Heart right ventricle (tissue), 16 donors: ENCODE measurements around the gene CDK16. TPM values are rescaled to one million over a fixed set of nuclear protein-coding genes. Genes with fewer than 3 reads are reported as not detected.

Experiments used
- ATAC-seq, 8 donors: fragments of 200-7000 bp; cut with Tn5 transposase; one replicate each; pipeline ENCODE4 v1.9.1; 2020; ENCODE audit warnings: mild to moderate bottlenecking in 8 of 8, moderate library complexity in 8 of 8, moderate number of reproducible peaks in 1 of 8
- DNase-seq, 2 donors: peaks; one replicate each; pipeline ENCODE4 v3.0.0-alpha.2; 2020
- H3K27ac ChIP-seq, 10 donors: fragments of 200-600 bp; sonication (generic) in 2 of 10; one replicate each; pipeline versions ENCODE4 v1.5.0 to v1.8.0; 2020 to 2022; ENCODE audit warnings: mild to moderate bottlenecking in 3 of 10
- H3K27me3 ChIP-seq, 7 donors: fragments of 200-600 bp; one replicate each; pipeline ENCODE4 v1.8.0; 2021 to 2022; ENCODE audit warnings: mild to moderate bottlenecking in 2 of 7
- H3K36me3 ChIP-seq, 9 donors: fragments of 200-600 bp; sonication (generic) in 1 of 9; one replicate each; pipeline versions ENCODE4 v1.5.0 to v1.8.0; 2020 to 2022; ENCODE audit warnings: mild to moderate bottlenecking in 2 of 9
- H3K4me1 ChIP-seq, 9 donors: fragments of 200-600 bp; sonication (generic) in 1 of 9; one replicate each; pipeline versions ENCODE4 v1.5.0 to v1.8.0; 2020 to 2022; ENCODE audit warnings: mild to moderate bottlenecking in 4 of 9
- H3K4me3 ChIP-seq, 10 donors: fragments of 200-600 bp; sonication (generic) in 2 of 10; one replicate each; pipeline versions ENCODE4 v1.5.0 to v1.8.0; 2020 to 2022; ENCODE audit warnings: mild to moderate bottlenecking in 7 of 10, moderate library complexity in 2 of 10
- H3K9me3 ChIP-seq, 11 donors: fragments of 200-600 bp in 10 of 11; sonication (generic) in 2 of 11; one replicate each; pipeline versions ENCODE4 v1.5.0 to v1.8.0; 2013 to 2022; ENCODE audit warnings: mild to moderate bottlenecking in 2 of 11, control low read depth in 1 of 11, moderate library complexity in 1 of 11
- CTCF ChIP-seq, 9 donors: fragments of 200-600 bp; sonication (generic) in 2 of 9; IDR thresholded peaks; one replicate each; pipeline versions ENCODE4 v1.5.0 to v1.8.0; 2021 to 2022; ENCODE audit warnings: antibody characterized with exemption in 9 of 9, mild to moderate bottlenecking in 5 of 9, moderate library complexity in 1 of 9
- WGBS, 2 donors: extraction: QIAGEN DNeasy Blood & Tissue Kit; methylation state at CpG; one replicate each; pipeline ENCODE4 v1.1.7; 2013; ENCODE audit warnings: inconsistent platforms in 1 of 2; 5-methylcytosine and 5-hydroxymethylcytosine counted together
- intact Hi-C, 10 donors: fragments of 100-400 bp; cut with DNase I; formaldehyde crosslinking; loops; one replicate each; pipeline versions ENCODE4 v1.11.1 to v1.14.2; 2022
- polyA plus RNA-seq, 2 donors: library from polyadenylated mRNA; stranded (reverse); fragments of 200-250 nt; gene quantifications; one replicate each; pipeline ENCODE4 v1.2.3, GENCODE V29; 2013
- total RNA-seq, 10 donors: library from RNA; stranded (reverse); fragmentation: NEBNext Ultra II Directional in 3 of 10; extraction: Animal tissue kit (Norgen Biotek cat#: 25700) in 3 of 10; gene quantifications; one replicate each; pipeline versions ENCODE4 v1.2.1 to v1.2.4, GENCODE V29; 2021 to 2023
- donor health status: Arrhythmogenic right ventricular cardiomyopathy.
- donor health status: ischemic (EF 13 %, LVEDD 7.1; RV severe dilation, severe dysfunction).
- donor health status: healthy with polysubstance abuse.
- donor health status: DM: no; HTN: yes; CAD: no.
- donor health status: DM: no; HTN: no; CAD: no.
- donor health status: ischemic (EF 25% LVEDD 6.9; RV normal size, moderate dysfunction).
- donor health status: ischemic (EF 25% LVEDD 5.7; RV mildly dilated, moderate dysfunction).
- donor health status: healthy.
- donor health status: DM: yes; HTN: yes; CAD: no.
- donor health status: Ischemic cardiomyopathy.
- donor health status: ischemic (EF 35%, LVEDD 5.7; RV mildly dilated, moderate dysfunction).
- donor health status: nonischemic (EF 11% LVEDD 7.7; RV severe dilation, severe dysfunction).
- donor health status: DM: yes; HTN: yes; CAD: no.
- donor health status: PGD.
- donor health status: ischemic (EF 29% LVEDD 5.4; RV normal size, mild dysfunction).
- donor health status: nonischemic (EF 23%, LVEDD 6.1; RV moderate dilation, normal function).

Gene CDK16
- total and polyA plus RNA-seq, 12 donors: 110 to 193 (median 145) TPM

- no peaks in the 10 kb centered on the region for H3K9me3 ChIP-seq
- H3K27me3 ChIP-seq: peaks cover 0 to 49% (median 0%) of the 10 kb centered on the region in 7 donors
- no peak for TF ChIP-seq CTCF (IDR thresholded peaks at IDR 0.05)
- ATAC-seq (no peak), DNase-seq (no peak)
- peaks cover 0 to 62% (median 9%) of the 10 kb centered on the region in 9 donors for H3K36me3 ChIP-seq
- WGBS, 2 donors: 88 to 89% methylated on average over 12 to 33 of the region's 34 CpGs
- no peak overlapping the region for H3K27ac ChIP-seq
- intact Hi-C loops: no loop called here
- no peak overlapping the region for H3K4me3 ChIP-seq
- peaks cover 0 to 14% (median 0%) of the 10 kb centered on the region in 9 donors for H3K4me1 ChIP-seq
These were observed 47.4 kb upstream of the CDK16 start for GRCh38 chrX:47170861-47171692.

GRCh38 chrX:47171996-47172395 is 46.5 kb upstream of the CDK16 start:
- no peak for TF ChIP-seq CTCF (IDR thresholded peaks at IDR 0.05)
- H3K9me3 ChIP-seq: no peaks in the 10 kb centered on the region
- no peak overlapping the region for H3K27ac ChIP-seq
- DNase-seq: no peak
- peaks cover 0 to 58% (median 0%) of the 10 kb centered on the region in 7 donors for H3K27me3 ChIP-seq
- WGBS, 2 donors: 97 to 100% methylated on average over 2 of the region's 2 CpGs
- no peak overlapping the region for H3K4me3 ChIP-seq
- intact Hi-C loops: no loop called here
- peaks cover 0 to 69% (median 12%) of the 10 kb centered on the region in 9 donors for H3K36me3 ChIP-seq
- ATAC-seq: no peak
- peaks cover 0 to 14% (median 0%) of the 10 kb centered on the region in 9 donors for H3K4me1 ChIP-seq

GRCh38 chrX:47172549-47172948 is 45.9 kb upstream of the CDK16 start:
- no peak for TF ChIP-seq CTCF (IDR thresholded peaks at IDR 0.05)
- peaks cover 0 to 63% (median 0%) of the 10 kb centered on the region in 7 donors for H3K27me3 ChIP-seq
- peaks cover 0 to 14% (median 0%) of the 10 kb centered on the region in 9 donors for H3K4me1 ChIP-seq
- peaks cover 0 to 75% (median 18%) of the 10 kb centered on the region in 9 donors for H3K36me3 ChIP-seq
- intact Hi-C loops: no loop called here
- no peak overlapping the region for H3K4me3 ChIP-seq
- H3K27ac ChIP-seq: no peak overlapping the region
- no peak for ATAC-seq
- no peak for DNase-seq
- no peaks in the 10 kb centered on the region for H3K9me3 ChIP-seq
- WGBS, 2 donors: 83 to 91% methylated on average over 7 of the region's 7 CpGs

- Histone ChIP-seq H3K27ac (no peak overlapping the region), H3K9me3 (no peaks in the 10 kb centered on the region), H3K36me3 (peaks cover 0 to 81% (median 18%) of the 10 kb centered on the region in 9 donors), H3K4me1 (peaks cover 0 to 14% (median 0%) of the 10 kb centered on the region in 9 donors), H3K27me3 (peaks cover 0 to 66% (median 0%) of the 10 kb centered on the region in 7 donors), H3K4me3 (no peak overlapping the region)
- no peak for TF ChIP-seq CTCF (IDR thresholded peaks at IDR 0.05)
- no peak for DNase-seq
- intact Hi-C loops: no loop called here
- no peak for ATAC-seq
- WGBS, 2 donors: 83 to 87% methylated on average over 17 to 18 of the region's 18 CpGs
These were observed 45.3 kb upstream of the CDK16 start for GRCh38 chrX:47172971-47173792.
